A549 treated with CORT108297 at 1 μM for 4 hours (cell line): ENCODE data around the gene LPAR4. TPM values are rescaled to one million over a fixed set of nuclear protein-coding genes. Genes with fewer than 3 reads are reported as not detected.

ENCODE experiments used
- total RNA-seq: library from RNA; stranded (reverse); fragments of 200-300 nt; extraction: Qiagen RNA extraction; gene quantifications from 5 replicates; pipeline ENCODE4 v1.2.3, GENCODE V29; 2022

LPAR4 gene, protein sequence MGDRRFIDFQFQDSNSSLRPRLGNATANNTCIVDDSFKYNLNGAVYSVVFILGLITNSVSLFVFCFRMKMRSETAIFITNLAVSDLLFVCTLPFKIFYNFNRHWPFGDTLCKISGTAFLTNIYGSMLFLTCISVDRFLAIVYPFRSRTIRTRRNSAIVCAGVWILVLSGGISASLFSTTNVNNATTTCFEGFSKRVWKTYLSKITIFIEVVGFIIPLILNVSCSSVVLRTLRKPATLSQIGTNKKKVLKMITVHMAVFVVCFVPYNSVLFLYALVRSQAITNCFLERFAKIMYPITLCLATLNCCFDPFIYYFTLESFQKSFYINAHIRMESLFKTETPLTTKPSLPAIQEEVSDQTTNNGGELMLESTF
- total RNA-seq, result not detected in 5 replicates

DNA sequence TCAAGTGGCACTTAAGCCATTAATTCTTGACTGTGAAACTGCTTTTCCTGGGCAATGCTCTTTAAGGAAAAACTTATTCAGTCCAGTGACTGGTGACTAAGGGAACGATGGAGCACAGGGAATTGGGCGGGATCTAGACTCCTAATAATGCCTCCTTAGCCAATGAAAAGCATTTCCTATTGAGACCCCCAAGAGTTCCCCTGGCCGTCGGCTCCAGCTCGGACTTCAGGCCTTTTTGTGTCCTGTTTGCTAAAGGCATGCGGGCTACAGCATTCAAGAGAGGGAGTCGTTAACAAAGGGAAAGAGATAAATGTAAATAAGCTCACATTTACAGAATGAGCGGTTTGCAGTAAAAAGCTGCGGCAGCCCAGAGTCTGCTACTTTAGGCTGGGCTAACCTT is at the start of gene LPAR4:
Gene LPAR4 (plus strand): TSS at position 232 of the 400 bp plus-strand sequence. CDS start 7,150 bp downstream, outside the sequence.

Other genes starting within 250 kb of the LPAR4 start
- gene RTL3, start 88.4 kb upstream of the LPAR4 start, total RNA-seq, result not detected in 5 replicates
- not detected in 5 replicates for gene P2RY10, start 197.7 kb downstream of the LPAR4 start, total RNA-seq